Skeletal muscle tissue (tissue), 4 donors: Measurements from ENCODE around the gene ATP1B1. TPM values are rescaled to one million over a fixed set of nuclear protein-coding genes. Genes with fewer than 3 reads are reported as not detected.

Source experiments
- H3K27ac ChIP-seq: one replicate; pipeline ENCODE4 v1.7.0; 2013; ENCODE audit warnings: mild to moderate bottlenecking, low read depth, low read length, inconsistent platforms
- H3K27me3 ChIP-seq, 3 donors: one replicate each; pipeline ENCODE4 v1.7.0; 2013; ENCODE audit warnings: low read length in 3 of 3; ENCODE audit not compliant: control insufficient read depth in 3 of 3, insufficient read depth in 3 of 3
- H3K36me3 ChIP-seq, 3 donors: one replicate each; pipeline ENCODE4 v1.7.0; 2013; ENCODE audit warnings: low read length in 3 of 3; ENCODE audit not compliant: control insufficient read depth in 3 of 3, insufficient read depth in 3 of 3
- H3K4me1 ChIP-seq, 3 donors: one replicate each; pipeline ENCODE4 v1.7.0; 2013; ENCODE audit warnings: low read length in 3 of 3, mild to moderate bottlenecking in 3 of 3; ENCODE audit not compliant: control insufficient read depth in 3 of 3, insufficient read depth in 3 of 3
- H3K4me3 ChIP-seq, 3 donors: one replicate each; pipeline ENCODE4 v1.7.0; 2013; ENCODE audit warnings: low read length in 3 of 3
- H3K9ac ChIP-seq, 3 donors: one replicate each; pipeline ENCODE4 v1.7.0; 2013; ENCODE audit warnings: low read length in 3 of 3, mild to moderate bottlenecking in 3 of 3, moderate library complexity in 2 of 3, low read depth in 1 of 3
- H3K9me3 ChIP-seq, 3 donors: one replicate each; pipeline ENCODE4 v1.7.0; 2013; ENCODE audit warnings: low read length in 3 of 3; ENCODE audit not compliant: control insufficient read depth in 3 of 3
- total RNA-seq: library from RNA; depleted of rRNA; stranded (reverse); fragments of >200 nt; gene quantifications from one replicate; pipeline ENCODE4 v1.2.3, GENCODE V29; 2014
- donor health status: Osteomylitis.

The ATP1B1 gene
- total RNA-seq, 1 donor from 2014 or later, result 16.7 TPM

DNA sequence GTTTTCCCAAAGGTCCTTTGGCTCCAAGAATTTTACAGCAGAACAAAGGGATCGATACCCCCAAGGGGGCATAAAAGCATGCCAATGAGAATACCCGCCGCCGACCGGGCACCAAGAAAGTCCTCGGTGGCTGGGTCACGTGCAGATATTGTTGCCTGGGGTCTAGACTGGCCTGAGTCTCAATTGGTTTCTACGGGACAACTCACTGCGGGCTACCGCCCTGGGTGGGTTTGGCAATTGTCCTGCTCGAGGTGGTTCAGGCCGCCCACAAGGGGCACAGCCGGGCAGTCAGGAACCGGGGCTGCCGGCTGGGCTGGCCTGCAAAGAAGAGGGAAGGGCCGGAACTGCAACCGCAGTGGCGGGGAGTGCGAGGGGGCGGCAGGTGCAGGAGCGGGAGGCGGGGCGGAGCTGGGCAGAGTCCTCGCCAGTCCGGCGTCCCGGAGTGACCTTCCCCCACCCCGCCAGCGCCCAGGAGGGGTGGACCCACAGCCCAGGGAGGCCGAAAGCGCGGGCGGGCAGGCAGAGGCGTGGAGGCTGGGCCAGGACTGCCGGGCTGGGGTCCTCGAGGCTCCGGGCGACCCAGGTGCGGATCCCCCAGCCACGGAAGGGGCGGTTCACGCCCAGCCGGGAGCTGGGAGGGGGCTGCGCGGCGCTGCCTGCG lies 926 bp upstream of the ATP1B1 start:
- H3K9me3 ChIP-seq, result no peaks in the 10 kb centered on the region
- H3K4me3 ChIP-seq, result peak overlapping the region; percentile 45 to 96 (median 71)
- H3K36me3 ChIP-seq, result peaks cover 0 to 15% (median 10%) of the 10 kb centered on the region in 3 donors
- H3K9ac ChIP-seq, result peak overlapping the region; percentile 73 to 90 (median 74)
- H3K27ac ChIP-seq, result peak overlapping the region; percentile 86
- H3K27me3 ChIP-seq, result no peaks in the 10 kb centered on the region
- peaks cover 17 to 45% (median 21%) of the 10 kb centered on the region in 3 donors for H3K4me1 ChIP-seq

DNA sequence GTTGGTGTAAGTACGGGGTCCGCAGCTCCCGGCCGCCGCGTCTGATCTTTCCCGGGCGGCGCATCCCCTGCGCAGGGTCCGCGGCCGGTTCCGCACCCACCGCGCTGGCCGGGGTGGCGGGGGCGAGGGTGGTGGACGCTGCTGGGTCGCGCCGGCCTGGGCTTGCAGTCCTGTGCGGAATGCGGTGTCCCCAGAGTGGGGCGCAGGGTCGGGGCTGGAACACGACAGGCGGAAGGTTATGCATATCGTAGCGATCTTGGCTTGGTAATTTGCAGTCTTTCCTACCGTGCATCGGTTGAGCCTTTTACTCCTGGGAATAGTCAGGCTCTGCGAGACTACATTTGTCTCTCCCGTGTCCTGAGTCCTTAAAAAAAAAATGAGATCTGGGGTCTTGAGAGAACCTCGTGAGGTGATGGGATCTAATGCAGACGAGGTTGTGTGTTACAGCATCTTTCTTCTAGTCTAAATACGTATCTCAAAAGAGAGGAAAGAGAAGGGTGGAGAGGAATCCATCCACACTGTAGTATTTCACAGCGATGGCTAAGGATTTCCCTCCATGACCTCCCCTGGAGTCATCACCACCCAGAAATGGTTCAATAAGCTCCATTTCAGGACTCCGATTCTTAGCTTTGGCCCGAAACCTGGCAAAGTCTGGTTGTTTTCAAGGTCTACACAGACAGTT lies 572 bp downstream of the ATP1B1 start:
- no peaks in the 10 kb centered on the region for H3K9me3 ChIP-seq
- H3K4me3 ChIP-seq, result peak overlapping the region; percentile 81 to 96 (median 88)
- peaks cover 29 to 57% (median 32%) of the 10 kb centered on the region in 3 donors for H3K4me1 ChIP-seq
- peak overlapping the region; percentile 86 for H3K27ac ChIP-seq
- no peaks in the 10 kb centered on the region for H3K27me3 ChIP-seq
- peaks cover 2 to 26% (median 21%) of the 10 kb centered on the region in 3 donors for H3K36me3 ChIP-seq
- peak overlapping the region; percentile 90 to 95 (median 94) for H3K9ac ChIP-seq

DNA sequence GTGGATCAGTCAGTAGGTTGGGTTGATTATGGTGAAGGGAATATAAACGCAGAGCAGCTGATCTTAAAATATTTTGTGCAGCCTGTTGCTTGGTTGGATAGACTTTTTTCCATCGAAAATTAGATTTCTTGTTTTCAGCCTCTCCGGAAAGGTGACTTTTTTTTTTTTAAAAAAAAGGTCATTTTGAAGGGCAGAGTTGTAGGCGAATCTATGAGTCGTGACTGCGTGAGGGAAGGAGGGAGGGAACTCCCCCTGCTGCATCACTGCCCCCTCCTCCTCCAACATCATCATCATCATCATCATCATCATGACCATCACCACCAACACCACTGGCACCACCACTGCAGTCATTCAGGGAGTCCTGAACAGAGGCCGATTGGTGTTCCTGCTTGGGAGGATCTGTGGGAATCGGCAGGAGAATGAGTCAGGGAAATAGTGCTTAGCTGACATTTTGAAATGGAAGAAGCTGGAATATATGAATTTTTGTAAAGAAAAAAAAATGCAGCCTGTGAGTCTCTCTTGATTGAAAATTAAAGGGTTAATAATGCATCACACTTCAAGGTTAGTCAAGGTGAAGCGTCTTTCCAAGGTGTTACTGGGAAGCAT lies 1.2 kb downstream of the ATP1B1 start:
- Histone ChIP-seq H3K9ac (peak overlapping the region; percentile 90 to 95 (median 94)), H3K4me1 (peaks cover 33 to 59% (median 34%) of the 10 kb centered on the region in 3 donors)

DNA sequence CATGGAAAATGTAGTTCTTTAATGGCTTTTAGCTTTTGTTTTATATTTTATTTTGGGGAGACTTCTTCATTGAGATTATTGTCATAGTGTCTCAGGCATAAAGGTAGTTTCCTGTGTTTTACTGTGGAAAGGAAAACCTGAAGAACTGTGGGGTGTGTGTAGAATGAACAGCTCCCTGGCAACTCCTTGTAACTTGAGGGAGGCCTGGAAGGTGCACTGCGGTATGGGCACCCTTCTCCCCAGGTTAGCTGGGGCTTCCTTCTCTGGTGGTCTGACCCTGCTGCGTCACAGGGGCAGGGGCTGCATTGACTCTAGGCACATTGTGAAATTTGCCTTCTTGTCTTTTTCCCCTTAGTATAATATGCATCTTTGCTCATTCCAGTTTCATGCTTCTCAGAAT lies 1.7 kb downstream of the ATP1B1 start:
- Histone ChIP-seq H3K9ac (peak overlapping the region; percentile 90 to 95 (median 94)), H3K4me3 (peak overlapping the region; percentile 81 to 96 (median 88)), H3K27ac (peak overlapping the region; percentile 86), H3K9me3 (no peaks in the 10 kb centered on the region), H3K27me3 (no peaks in the 10 kb centered on the region), H3K36me3 (peaks cover 9 to 29% (median 23%) of the 10 kb centered on the region in 3 donors), H3K4me1 (peaks cover 31 to 57% (median 38%) of the 10 kb centered on the region in 3 donors)

More for the DNA sequence above, 1.2 kb downstream of the ATP1B1 start:
- Histone ChIP-seq H3K36me3 (peaks cover 8 to 29% (median 23%) of the 10 kb centered on the region in 3 donors), H3K9me3 (no peaks in the 10 kb centered on the region), H3K4me3 (peak overlapping the region; percentile 81 to 96 (median 88)), H3K27ac (peak overlapping the region; percentile 86), H3K27me3 (no peaks in the 10 kb centered on the region)

DNA sequence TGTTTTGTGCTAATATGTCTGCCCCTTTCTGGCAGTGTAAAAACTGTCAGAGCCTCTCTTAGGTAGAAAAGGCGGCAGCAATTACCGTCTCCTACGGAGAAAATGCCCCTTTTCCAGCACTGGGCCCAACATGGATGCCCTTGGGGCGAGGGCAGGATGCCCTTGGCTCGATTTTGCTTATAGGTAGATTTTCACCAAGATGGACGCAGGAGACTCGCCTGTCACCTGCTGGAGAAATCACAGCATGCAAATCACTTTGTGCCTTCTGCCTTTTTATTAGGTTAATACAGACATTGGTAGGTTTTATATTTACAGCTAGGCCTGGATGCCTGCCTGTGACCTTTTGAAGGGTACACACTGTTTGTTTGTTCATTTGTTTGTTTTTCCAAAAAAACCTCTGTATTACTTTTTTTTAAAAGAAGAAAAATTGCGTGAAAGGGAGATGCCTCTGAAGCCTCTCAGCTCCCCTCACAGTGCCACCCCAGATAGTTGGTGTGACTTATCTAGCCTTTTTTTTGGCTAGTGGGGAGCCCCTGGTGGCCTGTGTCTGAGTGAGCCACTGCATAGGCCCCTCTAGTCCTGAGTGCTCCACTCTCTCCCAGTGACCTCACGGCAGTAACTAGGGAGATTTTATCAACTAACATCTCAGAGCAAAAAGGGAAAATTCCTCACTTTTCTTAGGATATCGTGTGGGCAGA lies 2.5 kb downstream of the ATP1B1 start:
- no peaks in the 10 kb centered on the region for H3K27me3 ChIP-seq
- H3K9ac ChIP-seq, result peak overlapping the region; percentile 90 to 95 (median 94)
- peaks cover 37 to 57% (median 46%) of the 10 kb centered on the region in 3 donors for H3K4me1 ChIP-seq
- H3K9me3 ChIP-seq, result no peaks in the 10 kb centered on the region
- peaks cover 14 to 33% (median 29%) of the 10 kb centered on the region in 3 donors for H3K36me3 ChIP-seq
- peak overlapping the region; percentile 86 for H3K27ac ChIP-seq
- H3K4me3 ChIP-seq, result peak overlapping the region; percentile 81 to 96 (median 88)

DNA sequence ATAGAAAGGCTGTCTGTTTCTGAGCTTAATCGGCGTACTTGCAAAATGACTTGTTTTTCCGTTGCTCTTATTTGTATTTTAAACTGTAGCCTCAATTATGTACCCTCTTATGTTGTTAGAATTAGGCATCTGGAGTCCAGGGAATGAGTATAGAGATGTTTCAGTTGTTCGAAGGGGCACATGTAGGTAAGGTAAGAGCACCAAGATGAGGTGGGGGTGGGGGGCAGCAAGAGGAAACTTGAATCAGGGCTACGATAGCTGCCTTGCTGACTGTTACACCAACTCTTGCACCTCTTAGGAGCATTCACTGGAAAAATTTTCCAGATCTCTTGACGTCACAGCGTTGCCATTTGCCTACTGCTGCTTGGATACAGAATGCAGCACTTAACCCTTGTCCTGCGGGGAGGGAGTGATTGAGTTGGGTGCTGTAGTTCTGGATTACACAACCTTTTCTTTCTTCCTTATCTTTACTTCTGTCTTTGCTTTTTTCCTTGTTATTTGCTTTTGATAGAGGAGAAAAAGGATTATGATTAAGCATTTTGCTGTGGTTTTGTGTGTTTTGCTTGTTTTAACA lies 3.2 kb downstream of the ATP1B1 start:
- Histone ChIP-seq H3K9me3 (no peaks in the 10 kb centered on the region), H3K4me1 (peaks cover 42 to 60% (median 51%) of the 10 kb centered on the region in 3 donors), H3K4me3 (peak overlapping the region; percentile 81 to 96 (median 88)), H3K36me3 (peaks cover 19 to 34% (median 33%) of the 10 kb centered on the region in 3 donors), H3K9ac (peak overlapping the region; percentile 90 to 95 (median 94)), H3K27ac (peak overlapping the region; percentile 86), H3K27me3 (no peaks in the 10 kb centered on the region)

DNA sequence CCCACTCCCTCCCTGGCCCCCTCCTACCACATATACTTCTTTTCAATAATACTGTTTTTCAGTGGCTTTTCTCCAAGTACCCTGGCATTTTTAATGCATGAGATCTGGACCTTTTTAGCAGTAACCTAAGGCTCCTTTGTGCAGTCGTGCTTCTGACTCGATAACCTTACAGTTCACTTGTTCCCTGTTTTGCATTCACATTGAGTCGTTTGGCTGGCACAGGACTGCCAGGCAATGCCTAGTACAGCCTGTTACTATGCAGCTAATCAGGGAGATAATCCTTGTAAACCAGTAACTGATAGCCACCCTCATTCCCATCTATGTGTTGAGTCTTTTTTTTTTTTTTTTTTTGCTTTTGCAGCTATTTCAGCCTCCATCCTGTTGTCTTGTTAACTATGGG lies 3.7 kb downstream of the ATP1B1 start:
- H3K27me3 ChIP-seq, result no peaks in the 10 kb centered on the region
- peaks cover 19 to 34% (median 33%) of the 10 kb centered on the region in 3 donors for H3K36me3 ChIP-seq
- no peaks in the 10 kb centered on the region for H3K9me3 ChIP-seq
- peaks cover 36 to 56% (median 45%) of the 10 kb centered on the region in 3 donors for H3K4me1 ChIP-seq
- H3K9ac ChIP-seq, result peak overlapping the region; percentile 90 to 95 (median 94)
- H3K27ac ChIP-seq, result peak overlapping the region; percentile 86
- H3K4me3 ChIP-seq, result peak overlapping the region; percentile 81 to 96 (median 88)

DNA sequence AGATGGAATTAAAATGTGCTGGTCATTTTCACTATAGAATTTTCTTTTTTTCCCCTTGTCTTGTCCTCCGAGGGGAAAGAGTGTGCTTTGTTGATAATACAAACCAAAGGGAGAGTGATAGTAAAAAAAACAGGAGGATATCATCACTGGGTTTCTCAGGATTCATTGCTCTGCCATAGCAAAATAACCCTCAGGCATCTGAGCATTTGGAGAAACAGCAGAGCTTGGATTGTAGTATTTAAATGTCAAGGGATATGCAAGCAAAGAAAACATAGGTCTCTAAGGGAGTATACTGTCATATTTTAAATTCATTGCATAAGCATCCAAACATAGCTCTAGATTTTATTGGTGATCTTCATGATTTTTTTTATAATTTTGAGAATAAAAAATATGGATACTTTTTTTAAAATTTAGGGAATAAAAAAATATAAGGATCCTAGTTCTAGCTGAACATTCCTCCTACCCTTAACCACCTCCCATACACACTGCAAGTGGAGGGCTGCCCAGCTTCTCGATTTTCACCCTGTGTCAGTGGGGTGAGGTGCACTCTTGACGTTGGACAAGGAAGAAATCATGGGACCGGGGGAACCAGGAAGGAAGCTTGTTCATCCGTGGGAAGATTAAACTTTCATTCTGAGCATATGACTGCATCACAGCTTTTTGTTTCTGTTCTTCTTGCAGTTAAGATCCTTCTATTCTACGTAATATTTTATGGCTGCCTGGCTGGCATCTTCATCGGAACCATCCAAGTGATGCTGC lies 4.4 kb downstream of the ATP1B1 start:
- Histone ChIP-seq H3K4me1 (peaks cover 39 to 59% (median 46%) of the 10 kb centered on the region in 3 donors), H3K36me3 (peaks cover 21 to 37% (median 34%) of the 10 kb centered on the region in 3 donors), H3K27ac (peak overlapping the region; percentile 86), H3K4me3 (peak overlapping the region; percentile 53 to 96 (median 81)), H3K9me3 (no peaks in the 10 kb centered on the region), H3K9ac (peak overlapping the region; percentile 90 to 95 (median 94)), H3K27me3 (no peaks in the 10 kb centered on the region)
